GM23248 (cell line): ENCODE data around the gene TRDMT1. TPM values are rescaled to one million over a fixed set of nuclear protein-coding genes. Genes with fewer than 3 reads are reported as not detected.

Experiments used
- DNase-seq: peaks from one replicate; pipeline ENCODE4 v3.0.0-alpha.2; 2015
- H2AFZ ChIP-seq: fragments of 200-600 bp; sonication (generic); 2 replicates; pipeline ENCODE4 v1.6.1; 2016; ENCODE audit warnings: antibody characterized with exemption
- H3F3A ChIP-seq: fragments of 200-600 bp; sonication (generic); 2 replicates; pipeline ENCODE4 v1.6.1; 2016; ENCODE audit warnings: mild to moderate bottlenecking, antibody characterized with exemption, mixed run types; ENCODE audit not compliant: insufficient read depth
- H3K27ac ChIP-seq: fragments of 200-600 bp; sonication (generic); 2 replicates; pipeline ENCODE4 v1.5.1; 2016; ENCODE audit warnings: mild to moderate bottlenecking
- H3K27me3 ChIP-seq: fragments of 200-600 bp; sonication (generic); replicated peaks from 2 replicates; pipeline ENCODE4 v1.6.1; 2016; ENCODE audit warnings: mild to moderate bottlenecking; ENCODE audit not compliant: insufficient read depth
- H3K36me3 ChIP-seq: fragments of 200-600 bp; sonication (generic); 2 replicates; pipeline ENCODE4 v1.6.1; 2016; ENCODE audit warnings: low read depth, mild to moderate bottlenecking
- H3K4me1 ChIP-seq: fragments of 200-600 bp; sonication (generic); 2 replicates; pipeline ENCODE4 v1.6.1; 2016; ENCODE audit warnings: mild to moderate bottlenecking; ENCODE audit not compliant: insufficient read depth
- H3K4me2 ChIP-seq: fragments of 200-600 bp; sonication (generic); one replicate; pipeline ENCODE4 v1.6.1; 2016; ENCODE audit warnings: mild to moderate bottlenecking; ENCODE audit not compliant: unreplicated experiment
- H3K4me3 ChIP-seq: fragments of 200-600 bp; sonication (generic); 2 replicates; pipeline ENCODE4 v1.5.1; 2016; ENCODE audit warnings: mild to moderate bottlenecking
- H3K79me2 ChIP-seq: fragments of 200-600 bp; sonication (generic); 2 replicates; pipeline ENCODE4 v1.6.1; 2016; ENCODE audit warnings: mild to moderate bottlenecking; ENCODE audit not compliant: insufficient read depth
- H3K9ac ChIP-seq: fragments of 200-600 bp; sonication (generic); 2 replicates; pipeline ENCODE4 v1.6.1; 2016; ENCODE audit warnings: mild to moderate bottlenecking
- H3K9me2 ChIP-seq: fragments of 200-600 bp; sonication (generic); 2 replicates; pipeline ENCODE4 v1.6.1; 2016; ENCODE audit warnings: mixed run types, mild to moderate bottlenecking, moderate library complexity; ENCODE audit not compliant: insufficient read depth
- H3K9me3 ChIP-seq: fragments of 200-600 bp; sonication (generic); one replicate; pipeline ENCODE4 v1.6.1; 2017; ENCODE audit warnings: low read depth
- H4K20me1 ChIP-seq: fragments of 200-600 bp; sonication (generic); 2 replicates; pipeline ENCODE4 v1.6.0; 2016; ENCODE audit not compliant: insufficient read depth
- EZH2 ChIP-seq: fragments of 200-600 bp; sonication (generic); IDR thresholded peaks from 2 replicates; pipeline ENCODE4 v1.6.1; 2018; ENCODE audit warnings: antibody characterized with exemption, mild to moderate bottlenecking; ENCODE audit not compliant: insufficient read depth, poor library complexity, severe bottlenecking
- EZH2phosphoT487 ChIP-seq: fragments of 200-600 bp; sonication (generic); IDR thresholded peaks from 2 replicates; pipeline ENCODE4 v1.6.1; 2018; ENCODE audit warnings: antibody characterized with exemption, moderate library complexity, mild to moderate bottlenecking, low read depth; ENCODE audit not compliant: insufficient read depth
- WGBS, 2 experiments: methylation state at CpG; one replicate each; pipeline ENCODE4 v1.1.6; 2015 to 2017; ENCODE audit warnings: low lambda C conversion rate in 2 of 2, low coverage in 1 of 2; ENCODE audit errors: missing lambda C conversion rate in 2 of 2; 5-methylcytosine and 5-hydroxymethylcytosine counted together
- in situ Hi-C: fragments of 300-500 bp; cut with MboI; formaldehyde crosslinking; loops from 2 replicates; pipeline ENCODE4 v1.15.0; 2020
- polyA plus RNA-seq: library from polyadenylated mRNA; unstranded; fragments of >200 nt; fragmentation: Nextera tagmentation; extraction: Ambion mirVana; gene quantifications from 2 replicates; pipeline ENCODE4 v1.2.1, GENCODE V29; 2016
- total RNA-seq: library from RNA; depleted of rRNA; stranded (reverse); fragments of >200 nt; shearing (Covaris generic); gene quantifications from 2 replicates; pipeline ENCODE4 v1.2.3, GENCODE V29; 2014

The TRDMT1 gene
- total and polyA plus RNA-seq, 2 experiments from 2014 or later = 4.3 to 4.4 TPM

GRCh38 chr10:17200001-17200911 lies 1.2 kb downstream of the TRDMT1 start:
- 1 to 2% methylated on average over 10 of the region's 10 CpGs for WGBS, 2 experiments

GRCh38 chr10:17199351-17199804 lies 2.1 kb downstream of the TRDMT1 start:
- Histone ChIP-seq H3K9ac (peak overlapping the region; percentile 99), H3K27ac (peak overlapping the region; percentile 100), H3K9me3 (no peaks in the 10 kb centered on the region), H2AFZ (peak overlapping the region; percentile 84), H3K36me3 (no peaks in the 10 kb centered on the region), H3K79me2 (peaks cover 55% of the 10 kb centered on the region), H4K20me1 (no peaks in the 10 kb centered on the region), H3F3A (peaks cover 47% of the 10 kb centered on the region), H3K4me3 (peak overlapping the region; percentile 84), H3K4me2 (peak overlapping the region; percentile 99), H3K9me2 (no peaks in the 10 kb centered on the region), H3K4me1 (peaks cover 43% of the 10 kb centered on the region), H3K27me3 (no peaks in the 10 kb centered on the region)
- peak; percentile 74 for DNase-seq
- TF ChIP-seq EZH2 = no peak
- TF ChIP-seq EZH2phosphoT487 = no peak
- in situ Hi-C loops = no loop called here
- 1 to 2% methylated on average over 9 of the region's 9 CpGs for WGBS, 2 experiments

More at GRCh38 chr10:17200001-17200911, 1.2 kb downstream of the TRDMT1 start:
- no peak for TF ChIP-seq EZH2
- no peak for TF ChIP-seq EZH2phosphoT487
- H4K20me1 ChIP-seq = no peaks in the 10 kb centered on the region
- peaks cover 43% of the 10 kb centered on the region for H3K4me1 ChIP-seq
- H3K4me2 ChIP-seq = peak overlapping the region; percentile 99
- DNase-seq = peak; percentile 63
- H3K9me2 ChIP-seq = no peaks in the 10 kb centered on the region
- H3K36me3 ChIP-seq = no peaks in the 10 kb centered on the region
- peak overlapping the region; percentile 99 for H3K9ac ChIP-seq
- no peaks in the 10 kb centered on the region for H3K9me3 ChIP-seq
- peak overlapping the region; percentile 100 for H3K27ac ChIP-seq
- peaks cover 49% of the 10 kb centered on the region for H3K79me2 ChIP-seq
- peak overlapping the region; percentile 84 for H3K4me3 ChIP-seq
- peaks cover 49% of the 10 kb centered on the region for H3F3A ChIP-seq
- peak overlapping the region; percentile 84 for H2AFZ ChIP-seq
- H3K27me3 ChIP-seq = no peaks in the 10 kb centered on the region
- in situ Hi-C loops = no loop called here

- peaks cover 78% of the 10 kb centered on the region for H3K79me2 ChIP-seq
- peaks cover 35% of the 10 kb centered on the region for H3K4me1 ChIP-seq
- H3K4me2 ChIP-seq = no peak overlapping the region
- no peaks in the 10 kb centered on the region for H3K9me2 ChIP-seq
- no peak for DNase-seq
- H3K9me3 ChIP-seq = no peaks in the 10 kb centered on the region
- TF ChIP-seq EZH2 (no peak), EZH2phosphoT487 (no peak)
- H3K36me3 ChIP-seq = no peaks in the 10 kb centered on the region
- H3K27ac ChIP-seq = peak overlapping the region; percentile 50
- in situ Hi-C loops = no loop called here
- no peak overlapping the region for H3K4me3 ChIP-seq
- peak overlapping the region; percentile 39 for H3K9ac ChIP-seq
- peak overlapping the region; percentile 53 for H2AFZ ChIP-seq
- H4K20me1 ChIP-seq = no peaks in the 10 kb centered on the region
- no peaks in the 10 kb centered on the region for H3K27me3 ChIP-seq
- peaks cover 36% of the 10 kb centered on the region for H3F3A ChIP-seq
- 76 to 82% methylated on average over 3 of the region's 3 CpGs for WGBS, 2 experiments
These were observed 4.9 kb downstream of the TRDMT1 start for GRCh38 chr10:17196573-17196972.

- no peak overlapping the region for H3K4me3 ChIP-seq
- H3K4me1 ChIP-seq = peaks cover 34% of the 10 kb centered on the region
- H3K27me3 ChIP-seq = no peaks in the 10 kb centered on the region
- H3K4me2 ChIP-seq = peak overlapping the region; percentile 14
- H3K79me2 ChIP-seq = peaks cover 77% of the 10 kb centered on the region
- peak overlapping the region; percentile 50 for H3K27ac ChIP-seq
- no peaks in the 10 kb centered on the region for H4K20me1 ChIP-seq
- H2AFZ ChIP-seq = peak overlapping the region; percentile 53
- 12 to 18% methylated on average over 2 of the region's 2 CpGs for WGBS, 2 experiments
- in situ Hi-C loops = no loop called here
- no peaks in the 10 kb centered on the region for H3K36me3 ChIP-seq
- H3K9me2 ChIP-seq = no peaks in the 10 kb centered on the region
- peak; percentile 52 for DNase-seq
- peak overlapping the region; percentile 39 for H3K9ac ChIP-seq
- no peaks in the 10 kb centered on the region for H3K9me3 ChIP-seq
- TF ChIP-seq EZH2 = no peak
- TF ChIP-seq EZH2phosphoT487 = no peak
- peaks cover 36% of the 10 kb centered on the region for H3F3A ChIP-seq
These were observed 5.4 kb downstream of the TRDMT1 start for GRCh38 chr10:17196045-17196444.
